Neural cell (in vitro differentiated cells): ENCODE results near the gene HS6ST3. TPM values are rescaled to one million over a fixed set of nuclear protein-coding genes. Genes with fewer than 3 reads are reported as not detected.

Experiments
- H2AFZ ChIP-seq: fragments of 200-600, 300-800 bp; sonication (generic), shearing (Covaris generic); 2 replicates; pipeline ENCODE4 v1.6.0; 2014; ENCODE audit warnings: low read depth, mild to moderate bottlenecking, antibody characterized with exemption, low read length, moderate library complexity
- H3F3A ChIP-seq: fragments of 200-600 bp; shearing (Covaris generic); 2 replicates; pipeline ENCODE4 v1.6.1; 2016; ENCODE audit warnings: mild to moderate bottlenecking, moderate library complexity, mixed read lengths, antibody characterized with exemption, low read length; ENCODE audit not compliant: insufficient read depth, poor library complexity, severe bottlenecking
- H3K27ac ChIP-seq: fragments of 200-600, 300-800 bp; sonication (generic), shearing (Covaris generic); 2 replicates; pipeline ENCODE4 v1.5.1; 2014; ENCODE audit warnings: mild to moderate bottlenecking, low read length, moderate library complexity
- H3K27me3 ChIP-seq: fragments of 300-800, 200-600 bp; sonication (generic), shearing (Covaris generic); 2 replicates; pipeline ENCODE4 v1.6.0; 2014; ENCODE audit warnings: mild to moderate bottlenecking, low read depth, low read length, moderate library complexity; ENCODE audit not compliant: insufficient read depth
- H3K36me3 ChIP-seq: fragments of 300-800, 200-600 bp; sonication (generic), shearing (Covaris generic); 2 replicates; pipeline ENCODE4 v1.5.1; 2014; ENCODE audit warnings: mild to moderate bottlenecking, antibody characterized with exemption, low read length, moderate library complexity; ENCODE audit not compliant: insufficient read depth
- H3K4me2 ChIP-seq: fragments of 300-800, 200-600 bp; sonication (generic), shearing (Covaris generic); 2 replicates; pipeline ENCODE4 v1.6.0; 2014; ENCODE audit warnings: mild to moderate bottlenecking, low read length
- H3K4me3 ChIP-seq: fragments of 300-800, 200-600 bp; sonication (generic), shearing (Covaris generic); 2 replicates; pipeline ENCODE4 v1.5.1; 2014; ENCODE audit warnings: mild to moderate bottlenecking, low read length, moderate library complexity
- H3K79me2 ChIP-seq: fragments of 200-600 bp; shearing (Covaris generic); replicated peaks from 2 replicates; pipeline ENCODE4 v1.6.0; 2014; ENCODE audit warnings: mild to moderate bottlenecking, low read length, moderate library complexity; ENCODE audit not compliant: insufficient read depth
- H3K9ac ChIP-seq: fragments of 300-800, 200-600 bp; sonication (generic), shearing (Covaris generic); 2 replicates; pipeline ENCODE4 v1.6.1; 2016; ENCODE audit warnings: mild to moderate bottlenecking, low read length, mixed read lengths
- H3K9me2 ChIP-seq: fragments of 200-600 bp; shearing (Covaris generic); 2 replicates; pipeline ENCODE4 v1.6.1; 2016; ENCODE audit warnings: mild to moderate bottlenecking, low read length, mixed read lengths; ENCODE audit not compliant: insufficient read depth
- H3K9me3 ChIP-seq: fragments of 200-600, 300-800 bp; sonication (generic), shearing (Covaris generic); 2 replicates; pipeline ENCODE4 v1.6.1; 2016; ENCODE audit warnings: mild to moderate bottlenecking, mixed run types, low read length, moderate library complexity, mixed read lengths
- H4K20me1 ChIP-seq: fragments of 200-600 bp; shearing (Covaris generic); 2 replicates; pipeline ENCODE4 v1.6.1; 2016; ENCODE audit warnings: mild to moderate bottlenecking, mixed run types; ENCODE audit not compliant: insufficient read depth
- EP300 ChIP-seq: fragments of 450-650 bp; conservative IDR thresholded peaks from 2 replicates; pipeline ENCODE4 v1.6.1; 2014; ENCODE audit warnings: antibody characterized with exemption, mild to moderate bottlenecking, moderate library complexity; ENCODE audit not compliant: poor library complexity, severe bottlenecking
- EZH2 ChIP-seq: fragments of 200-600, 300-800 bp; shearing (Covaris generic), sonication (generic); IDR thresholded peaks from 2 replicates; pipeline ENCODE4 v1.6.1; 2014; ENCODE audit warnings: antibody characterized with exemption, low read length, borderline replicate concordance, mild to moderate bottlenecking; ENCODE audit not compliant: insufficient read depth, poor library complexity, severe bottlenecking
- MXI1 ChIP-seq: fragments of 450-650 bp; conservative IDR thresholded peaks from 2 replicates; pipeline ENCODE4 v1.6.1; 2014; ENCODE audit warnings: antibody characterized with exemption, mild to moderate bottlenecking; ENCODE audit not compliant: poor library complexity, severe bottlenecking
- POLR2AphosphoS5 ChIP-seq: IDR thresholded peaks from 2 replicates; pipeline ENCODE4 v1.6.1; 2012
- RAD21 ChIP-seq: fragments of 450-650 bp; conservative IDR thresholded peaks from 2 replicates; pipeline ENCODE4 v1.6.1; 2014; ENCODE audit warnings: antibody characterized with exemption, mild to moderate bottlenecking, moderate library complexity
- TAF1 ChIP-seq: IDR thresholded peaks from 2 replicates; pipeline ENCODE4 v1.6.1; 2012; ENCODE audit warnings: low read depth
- polyA plus RNA-seq: library from polyadenylated mRNA; depleted of rRNA; stranded (reverse); fragments of >200 nt; gene quantifications from 2 replicates; pipeline ENCODE4 v1.2.3, GENCODE V29; 2014
- TF ChIP-seq, protein P1 (sequence below): IDR thresholded peaks from 2 replicates; pipeline ENCODE4 v1.6.1; 2012; ENCODE audit warnings: borderline replicate concordance

Gene HS6ST3
- polyA plus RNA-seq, 1 donor from 2014 or later = 10.9 TPM

DNA sequence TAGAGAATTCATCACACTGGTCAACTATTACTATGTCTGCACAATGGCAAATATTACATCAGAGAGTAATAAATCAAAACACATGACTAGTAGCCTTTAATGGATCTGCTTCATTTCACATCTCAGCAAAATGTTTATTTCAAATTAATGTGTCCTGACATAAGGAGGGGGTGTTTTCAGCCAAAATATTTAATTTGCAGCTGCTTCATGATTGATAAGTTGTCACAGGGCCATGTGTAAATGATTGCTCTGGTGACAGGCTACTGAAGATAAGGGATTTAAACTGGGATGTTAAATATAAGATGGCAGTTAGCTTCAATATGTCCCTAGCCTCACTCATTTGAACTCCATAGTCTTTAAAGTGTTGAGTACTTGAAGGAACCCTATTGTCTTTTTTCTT, 601.1 kb downstream of the HS6ST3 start:
- TF ChIP-seq MXI1 (no peak), EP300 (peak; percentile 64)
- Histone ChIP-seq H3K4me2 (no peak overlapping the region), H3K9me3 (no peaks in the 10 kb centered on the region), H3K4me3 (no peak overlapping the region), H3K36me3 (no peaks in the 10 kb centered on the region), H2AFZ (no peak overlapping the region), H3K27me3 (no peaks in the 10 kb centered on the region), H4K20me1 (no peaks in the 10 kb centered on the region), H3K9ac (no peak overlapping the region), H3F3A (no peaks in the 10 kb centered on the region), H3K27ac (no peak overlapping the region), H3K9me2 (no peaks in the 10 kb centered on the region), H3K79me2 (no peaks in the 10 kb centered on the region)

DNA sequence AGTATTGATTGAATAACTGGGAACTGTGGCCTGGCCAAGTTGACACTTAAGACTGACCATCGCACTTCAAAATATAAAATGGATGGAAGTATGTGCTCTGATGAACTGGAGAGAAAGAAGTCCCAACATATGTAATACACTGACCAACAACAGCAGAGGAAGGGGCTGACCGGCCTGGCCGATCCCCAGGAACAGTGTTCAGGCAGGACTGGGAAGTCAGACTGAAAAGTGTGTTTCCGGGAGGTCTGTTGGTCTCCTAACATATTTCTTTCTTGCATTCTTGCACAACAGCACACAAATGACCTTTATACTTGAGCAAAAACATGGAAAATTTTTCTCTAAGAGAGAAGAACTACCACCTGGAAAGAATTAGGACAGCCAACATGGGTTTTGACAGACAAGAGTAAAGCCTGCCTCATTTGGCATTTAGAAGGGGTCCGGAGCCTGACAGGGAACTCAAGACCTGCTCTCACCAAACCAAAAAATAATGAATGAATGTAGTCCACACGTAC, 606.5 kb downstream of the HS6ST3 start:
- no peak overlapping the region for H3K9ac ChIP-seq
- no peak overlapping the region for H3K4me3 ChIP-seq
- no peak overlapping the region for H3K27ac ChIP-seq
- H3K9me2 ChIP-seq = no peaks in the 10 kb centered on the region
- H3K27me3 ChIP-seq = no peaks in the 10 kb centered on the region
- H4K20me1 ChIP-seq = no peaks in the 10 kb centered on the region
- no peaks in the 10 kb centered on the region for H3F3A ChIP-seq
- H2AFZ ChIP-seq = no peak overlapping the region
- no peak for TF ChIP-seq POLR2AphosphoS5
- no peak for TF ChIP-seq EZH2
- TF ChIP-seq, protein P1, sequence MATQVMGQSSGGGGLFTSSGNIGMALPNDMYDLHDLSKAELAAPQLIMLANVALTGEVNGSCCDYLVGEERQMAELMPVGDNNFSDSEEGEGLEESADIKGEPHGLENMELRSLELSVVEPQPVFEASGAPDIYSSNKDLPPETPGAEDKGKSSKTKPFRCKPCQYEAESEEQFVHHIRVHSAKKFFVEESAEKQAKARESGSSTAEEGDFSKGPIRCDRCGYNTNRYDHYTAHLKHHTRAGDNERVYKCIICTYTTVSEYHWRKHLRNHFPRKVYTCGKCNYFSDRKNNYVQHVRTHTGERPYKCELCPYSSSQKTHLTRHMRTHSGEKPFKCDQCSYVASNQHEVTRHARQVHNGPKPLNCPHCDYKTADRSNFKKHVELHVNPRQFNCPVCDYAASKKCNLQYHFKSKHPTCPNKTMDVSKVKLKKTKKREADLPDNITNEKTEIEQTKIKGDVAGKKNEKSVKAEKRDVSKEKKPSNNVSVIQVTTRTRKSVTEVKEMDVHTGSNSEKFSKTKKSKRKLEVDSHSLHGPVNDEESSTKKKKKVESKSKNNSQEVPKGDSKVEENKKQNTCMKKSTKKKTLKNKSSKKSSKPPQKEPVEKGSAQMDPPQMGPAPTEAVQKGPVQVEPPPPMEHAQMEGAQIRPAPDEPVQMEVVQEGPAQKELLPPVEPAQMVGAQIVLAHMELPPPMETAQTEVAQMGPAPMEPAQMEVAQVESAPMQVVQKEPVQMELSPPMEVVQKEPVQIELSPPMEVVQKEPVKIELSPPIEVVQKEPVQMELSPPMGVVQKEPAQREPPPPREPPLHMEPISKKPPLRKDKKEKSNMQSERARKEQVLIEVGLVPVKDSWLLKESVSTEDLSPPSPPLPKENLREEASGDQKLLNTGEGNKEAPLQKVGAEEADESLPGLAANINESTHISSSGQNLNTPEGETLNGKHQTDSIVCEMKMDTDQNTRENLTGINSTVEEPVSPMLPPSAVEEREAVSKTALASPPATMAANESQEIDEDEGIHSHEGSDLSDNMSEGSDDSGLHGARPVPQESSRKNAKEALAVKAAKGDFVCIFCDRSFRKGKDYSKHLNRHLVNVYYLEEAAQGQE = no peak
- TF ChIP-seq RAD21 = no peak
- TF ChIP-seq EP300 = no peak
- no peak for TF ChIP-seq TAF1
- H3K79me2 ChIP-seq = no peaks in the 10 kb centered on the region
- H3K36me3 ChIP-seq = no peaks in the 10 kb centered on the region
- H3K9me3 ChIP-seq = no peaks in the 10 kb centered on the region
- H3K4me2 ChIP-seq = no peak overlapping the region

DNA sequence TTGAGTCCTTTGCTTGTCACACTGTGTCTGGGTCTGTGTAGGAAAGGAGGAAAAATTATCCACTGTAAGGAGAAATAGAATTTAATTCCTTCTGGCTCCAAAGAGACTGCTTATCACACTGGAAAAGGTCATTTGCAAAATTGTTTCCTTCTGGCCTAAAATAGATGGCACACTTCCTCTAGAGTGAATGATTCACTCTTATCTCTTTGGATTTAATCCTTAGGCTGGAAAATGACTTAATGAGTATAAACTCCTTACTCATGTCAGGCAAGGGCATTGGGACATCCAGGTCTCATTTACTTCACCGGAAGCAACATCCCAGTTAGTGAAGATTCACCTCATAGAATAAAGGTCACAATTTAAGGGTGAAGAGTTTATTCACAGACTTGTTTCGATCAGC, 610.8 kb downstream of the HS6ST3 start:
- Histone ChIP-seq H3K27ac (no peak overlapping the region), H3K4me3 (no peak overlapping the region)
- no peak for TF ChIP-seq TAF1
- TF ChIP-seq POLR2AphosphoS5 = no peak

More for the DNA sequence above, 610.8 kb downstream of the HS6ST3 start:
- Histone ChIP-seq H3F3A (no peaks in the 10 kb centered on the region), H4K20me1 (no peaks in the 10 kb centered on the region), H3K9me3 (no peaks in the 10 kb centered on the region), H3K79me2 (no peaks in the 10 kb centered on the region), H3K4me2 (no peak overlapping the region), H3K27me3 (no peaks in the 10 kb centered on the region), H3K9ac (no peak overlapping the region), H2AFZ (no peak overlapping the region), H3K9me2 (no peaks in the 10 kb centered on the region), H3K36me3 (no peaks in the 10 kb centered on the region)
